ENCODE measurements around the gene THOC5. TPM values are rescaled to one million over a fixed set of nuclear protein-coding genes. Genes with fewer than 3 reads are reported as not detected.

THOC5 gene
- 29.1 and 40.3 TPM in 2 replicates for total RNA-seq

GRCh38 chr22:29553351-29554224 lies at the start of gene THOC5:
Gene THOC5 (minus strand): TSS chr22:29553757. CDS start chr22:29549147, 4,610 bp downstream.

GRCh38 chr22:29479417-29480261 lies 73.9 kb downstream of the THOC5 start, which contains the start of gene NEFH:
Gene NEFH (plus strand): TSS chr22:29480218. CDS start chr22:29480263, 45 bp downstream.

Other genes starting within 250 kb of the THOC5 start
- gene GAS2L1, start 247.1 kb downstream of the THOC5 start, total RNA-seq, result 13.2 and 24.0 TPM in 2 replicates
- gene RASL10A, start 238.1 kb downstream of the THOC5 start, total RNA-seq, result 0.56 TPM in 1 of 2 replicates, not detected in the other
- 36.2 and 63.7 TPM in 2 replicates for gene AP1B1, start 165.2 kb downstream of the THOC5 start, total RNA-seq
- gene RFPL1, start 115.2 kb downstream of the THOC5 start, total RNA-seq, result not detected in 2 replicates
- 1.3 and 2.2 TPM in 2 replicates for gene NEFH, start 73.5 kb downstream of the THOC5 start, total RNA-seq
- gene NIPSNAP1, start 27.4 kb upstream of the THOC5 start, total RNA-seq, result 81.8 and 96.6 TPM in 2 replicates
- gene NF2, start 49.9 kb upstream of the THOC5 start, total RNA-seq, result 34.5 and 64.0 TPM in 2 replicates
- gene CABP7, start 166.2 kb upstream of the THOC5 start, total RNA-seq, result not detected in 2 replicates
- gene ZMAT5, start 213.2 kb upstream of the THOC5 start, total RNA-seq, result 35.3 and 41.8 TPM in 2 replicates
- gene UQCR10, start 213.6 kb upstream of the THOC5 start, total RNA-seq, result 97.0 and 100 TPM in 2 replicates

Data from epithelial cell of alveolus of lung (primary cell).